ENCODE data around the gene ZNF142. TPM values are rescaled to one million over a fixed set of nuclear protein-coding genes. Genes with fewer than 3 reads are reported as not detected.

ZNF142 gene
- total RNA-seq (2014; rRNA removed; shearing (Covaris generic)) (29.9 and 37.6 TPM in 2 replicates), total RNA-seq (2022) (61.3 and 62.5 TPM in 2 replicates), Bru-seq, nascent RNA (percentile 76 among the genes with signal in this experiment), BruChase-seq, experiment 1, labeled RNA remaining after a 6-hour chase (percentile 77 among the genes with signal in this experiment), BruChase-seq, experiment 2, labeled RNA remaining after a 2-hour chase (percentile 82 among the genes with signal in this experiment)
- long read RNA-seq, partial matches to known transcripts, result 26 of 31 reads
- long read RNA-seq, other reads (novel, unspliced or antisense), result 5 of 31 reads

- peaks cover 77% of the 10 kb centered on the region for H3K36me3 ChIP-seq (ENCODE audit: insufficient read depth, low read length)
- peaks cover 48% of the 10 kb centered on the region for H3K79me2 ChIP-seq (ENCODE audit: insufficient read depth, low read depth, low read length)
- no peaks in the 10 kb centered on the region for H3K9me2 ChIP-seq (ENCODE audit: insufficient read depth, low read length)
- peaks cover 5% of the 10 kb centered on the region; the same call in 1 of the 2 replicates for H4K20me1 ChIP-seq (ENCODE audit: insufficient read depth, low read length)
- H3K9me3 ChIP-seq (ENCODE audit: low read length), result no peaks in the 10 kb centered on the region
- peak within 1 kb of the TSS; percentile 81 for H3K4me2 ChIP-seq (ENCODE audit: low read length)
- peak within 1 kb of the TSS; percentile 80 for H2AFZ ChIP-seq (ENCODE audit: low read length)
- H3K4me3 ChIP-seq (ENCODE audit: low read depth, low read length, poor library complexity, severe bottlenecking), result peak within 1 kb of the TSS; percentile 87
- no TSS peak for BruUV-seq (replicated peaks)
- TF ChIP-seq EZH2phosphoT487 (IDR thresholded peaks at IDR 0.05; ENCODE audit: borderline replicate concordance, low read depth, low read length) (no peak), CTCF (conservative IDR thresholded peaks at IDR 0.05; ENCODE audit: low read length) (no peak)
- POLR2A ChIA-PET, result interaction anchor here (0.6 to 5.4 kb wide), 13 partner anchors 11 to 622 kb away, joined by 3 to 55 read pairs (median 3); partner anchors contain the start of genes RNF25 and STK36
- intact Hi-C loops (cut with micrococcal nuclease; ENCODE audit: unreplicated experiment), result loop anchor here (1.0 to 5.0 kb wide), 4 partner anchors 12 to 188 kb away; partner anchors contain the start of genes CNOT9, TTLL4 and USP37
- CTCF ChIA-PET (ENCODE audit: unreplicated experiment), result interaction anchor here (0.6 to 2.1 kb wide), 11 partner anchors 8 to 579 kb away, joined by 3 to 16 read pairs (median 8); partner anchors contain the start of genes RNF25, STK36 and USP37
- peak; percentile 93 for DNase-seq (ENCODE audit: low spot score)
- peaks cover 17% of the 10 kb centered on the region for H3K4me1 ChIP-seq (ENCODE audit: insufficient read depth, low read length, poor library complexity, severe bottlenecking)
- H3K27ac ChIP-seq (ENCODE audit: low read depth, low read length, poor library complexity, severe bottlenecking), result peak within 1 kb of the TSS; percentile 55
Observed at GRCh38 chr2:218659258-218659987, at the start of gene ZNF142, which contains the start of gene BCS1L. TSS of gene ZNF142 (minus strand) at chr2:218659623. CDS start at chr2:218656429, 3,194 bp downstream. TSS of gene BCS1L (plus strand) at chr2:218659683. CDS start at chr2:218660988, 1,305 bp downstream.

GRCh38 chr2:218708086-218708485 lies 48.7 kb upstream of the ZNF142 start:
- TF ChIP-seq CTCF (conservative IDR thresholded peaks at IDR 0.05; ENCODE audit: low read length) (no peak), EZH2phosphoT487 (IDR thresholded peaks at IDR 0.05; ENCODE audit: borderline replicate concordance, low read depth, low read length) (no peak)
- Histone ChIP-seq H3K9me3 (ENCODE audit: low read length) (no peaks in the 10 kb centered on the region), H2AFZ (ENCODE audit: low read length) (no peak overlapping the region), H3K9me2 (ENCODE audit: insufficient read depth, low read length) (no peaks in the 10 kb centered on the region), H4K20me1 (ENCODE audit: insufficient read depth, low read length) (no peaks in the 10 kb centered on the region), H3K27ac (ENCODE audit: low read depth, low read length, poor library complexity, severe bottlenecking) (no peak overlapping the region), H3K36me3 (ENCODE audit: insufficient read depth, low read length) (peaks cover 8% of the 10 kb centered on the region), H3K4me2 (ENCODE audit: low read length) (no peak overlapping the region), H3K4me3 (ENCODE audit: low read depth, low read length, poor library complexity, severe bottlenecking) (no peak overlapping the region), H3K4me1 (ENCODE audit: insufficient read depth, low read length, poor library complexity, severe bottlenecking) (peaks cover 13% of the 10 kb centered on the region), H3K79me2 (ENCODE audit: insufficient read depth, low read depth, low read length) (peaks cover 21% of the 10 kb centered on the region)
- BruUV-seq (replicated peaks), result no TSS peak
- CTCF ChIA-PET (ENCODE audit: unreplicated experiment), result interaction anchor here (0.6 kb wide), 1 partner anchor 93 kb away, joined by 4 read pairs; no protein-coding TSS in a partner anchor
- POLR2A ChIA-PET, result interaction anchor here (0.6 to 1.1 kb wide), 7 partner anchors 25 to 445 kb away, joined by 3 to 6 read pairs (median 4); partner anchors contain the start of genes RNF25 and STK36
- no peak for DNase-seq (ENCODE audit: low spot score)
- intact Hi-C loops (cut with micrococcal nuclease; ENCODE audit: unreplicated experiment), result no loop called here
